Thyroid gland (tissue), 4 donors: Measurements from ENCODE around the gene MAGI2. TPM values are rescaled to one million over a fixed set of nuclear protein-coding genes. Genes with fewer than 3 reads are reported as not detected.

Source experiments
- DNase-seq, 2 donors: peaks; one replicate each; pipeline ENCODE4 v3.0.0-alpha.2; 2019
- H3K27ac ChIP-seq, 3 donors: fragments of 200-600 bp; sonication (generic); 1 replicate in 2 of 3; 2 replicates in 1 of 3; pipeline ENCODE4 v1.5.1; 2016 to 2019; ENCODE audit warnings: mild to moderate bottlenecking in 1 of 3, moderate library complexity in 1 of 3
- H3K27me3 ChIP-seq: fragments of 200-600 bp; sonication (generic); one replicate; pipeline ENCODE4 v1.5.1; 2019
- H3K36me3 ChIP-seq, 2 donors: fragments of 200-600 bp; sonication (generic); one replicate each; pipeline ENCODE4 v1.5.1; 2016 to 2019
- H3K4me1 ChIP-seq, 2 donors: fragments of 200-600 bp; sonication (generic); one replicate each; pipeline ENCODE4 v1.5.1; 2017 to 2019
- H3K4me3 ChIP-seq, 3 donors: fragments of 200-600 bp; sonication (generic); replicated peaks in 1 of 3; 1 replicate in 2 of 3; 2 replicates in 1 of 3; pipeline ENCODE4 v1.5.1; 2016; ENCODE audit warnings: mild to moderate bottlenecking in 1 of 3
- H3K9me3 ChIP-seq: fragments of 200-600 bp; sonication (generic); one replicate; pipeline ENCODE4 v1.5.1; 2017
- CTCF ChIP-seq, 6 experiments: fragments of 200-600 bp in 3 of 6; fragments of 450-650 bp in 3 of 6; sonication (generic) in 3 of 6; IDR thresholded peaks; one replicate each; pipeline ENCODE4 v1.5.1; 2016 to 2019; ENCODE audit warnings: antibody characterized with exemption in 6 of 6, mild to moderate bottlenecking in 2 of 6, inconsistent platforms in 1 of 6, moderate library complexity in 1 of 6
- POLR2A ChIP-seq, 2 donors: fragments of 450-650 bp; IDR thresholded peaks; one replicate each; pipeline ENCODE4 v1.6.1; 2017; ENCODE audit warnings: antibody characterized with exemption in 2 of 2, mild to moderate bottlenecking in 2 of 2, moderate library complexity in 1 of 2
- WGBS, 2 donors: methylation state at CpG; one replicate each; pipeline ENCODE4 v1.1.5; 2017; 5-methylcytosine and 5-hydroxymethylcytosine counted together
- intact Hi-C: fragments of 100-400 bp; cut with DNase I; formaldehyde crosslinking; loops from one replicate; pipeline ENCODE4 v1.15.1; 2023
- total RNA-seq, 4 donors: library from RNA; depleted of rRNA; stranded (reverse); fragments of >200 nt; gene quantifications; one replicate each; pipeline ENCODE4 v1.2.3, GENCODE V29; 2016

MAGI2 gene
- total RNA-seq, 4 donors from 2014 or later = 20.7 to 31.1 (median 26.0) TPM

GRCh38 chr7:78112488-78112887, 1341.0 kb downstream of the MAGI2 start:
- Histone ChIP-seq H3K4me1 (no peaks in the 10 kb centered on the region), H3K27me3 (no peaks in the 10 kb centered on the region), H3K9me3 (no peaks in the 10 kb centered on the region), H3K4me3 (no peak overlapping the region), H3K27ac (no peak overlapping the region), H3K36me3 (no peaks in the 10 kb centered on the region)
- WGBS, 2 donors = 88 to 97% methylated on average over 5 of the region's 5 CpGs
- intact Hi-C loops = no loop called here
- no peak for DNase-seq
- TF ChIP-seq POLR2A (IDR thresholded peaks at IDR 0.05) (no peak), CTCF (IDR thresholded peaks at IDR 0.05) (no peak)

GRCh38 chr7:78111386-78111785, 1342.1 kb downstream of the MAGI2 start:
- H3K4me1 ChIP-seq = no peaks in the 10 kb centered on the region
- WGBS, 2 donors = 61 to 72% methylated on average over 3 of the region's 3 CpGs
- H3K27ac ChIP-seq = no peak overlapping the region
- no peaks in the 10 kb centered on the region for H3K27me3 ChIP-seq
- H3K4me3 ChIP-seq = no peak overlapping the region
- intact Hi-C loops = no loop called here
- H3K36me3 ChIP-seq = no peaks in the 10 kb centered on the region
- no peak for TF ChIP-seq CTCF (IDR thresholded peaks at IDR 0.05)
- no peak for TF ChIP-seq POLR2A (IDR thresholded peaks at IDR 0.05)
- DNase-seq = no peak
- no peaks in the 10 kb centered on the region for H3K9me3 ChIP-seq

DNA sequence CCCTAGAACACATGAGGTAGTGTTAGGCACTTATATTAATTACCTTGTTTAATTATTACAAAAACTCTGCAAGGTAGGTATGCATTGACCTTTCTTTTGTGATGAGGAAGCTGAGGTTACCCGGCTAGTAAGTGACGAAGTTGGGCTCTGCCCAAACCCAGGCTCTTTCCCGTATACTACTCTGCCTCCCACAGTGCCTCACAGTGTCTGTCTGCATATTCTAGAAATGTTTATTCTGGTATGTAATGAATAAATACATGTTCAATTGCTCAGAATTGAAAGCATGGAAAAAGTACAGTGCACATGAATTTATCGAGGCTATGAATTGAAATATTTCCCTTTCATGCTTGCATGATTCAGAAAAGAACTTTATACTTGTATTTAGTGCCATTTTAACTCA, 1350.0 kb downstream of the MAGI2 start:
- no peak for DNase-seq
- intact Hi-C loops = no loop called here
- WGBS, 2 donors = 83 to 89% methylated on average over 4 of the region's 4 CpGs

DNA sequence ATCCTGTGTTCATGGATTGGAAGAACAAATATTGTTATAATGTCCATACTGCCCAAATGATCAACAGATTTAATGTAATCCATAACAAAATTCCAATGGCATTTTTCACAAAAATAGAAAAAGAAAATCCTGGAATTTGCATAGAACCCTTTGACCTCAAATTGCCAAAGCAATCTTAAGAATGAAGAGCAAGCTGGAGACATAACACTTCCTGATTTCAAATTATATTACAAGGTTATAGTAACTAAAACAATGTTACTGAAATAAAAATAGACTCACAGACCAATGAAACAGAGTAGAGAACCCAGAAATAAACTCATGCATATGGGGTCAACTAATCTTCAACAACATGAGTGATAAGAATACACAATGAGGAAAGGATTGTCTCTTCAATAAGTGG, 1352.4 kb downstream of the MAGI2 start:
- Histone ChIP-seq H3K4me3 (no peak overlapping the region), H3K27ac (no peak overlapping the region), H3K4me1 (no peaks in the 10 kb centered on the region), H3K9me3 (no peaks in the 10 kb centered on the region), H3K27me3 (no peaks in the 10 kb centered on the region), H3K36me3 (no peaks in the 10 kb centered on the region)
- intact Hi-C loops = no loop called here
- no peak for TF ChIP-seq CTCF (IDR thresholded peaks at IDR 0.05)
- no peak for TF ChIP-seq POLR2A (IDR thresholded peaks at IDR 0.05)
- DNase-seq = no peak

More for the DNA sequence above, 1350.0 kb downstream of the MAGI2 start:
- Histone ChIP-seq H3K36me3 (no peaks in the 10 kb centered on the region), H3K4me1 (no peaks in the 10 kb centered on the region), H3K27me3 (no peaks in the 10 kb centered on the region), H3K4me3 (no peak overlapping the region), H3K27ac (no peak overlapping the region), H3K9me3 (no peaks in the 10 kb centered on the region)
- TF ChIP-seq CTCF (IDR thresholded peaks at IDR 0.05) (no peak), POLR2A (IDR thresholded peaks at IDR 0.05) (no peak)

GRCh38 chr7:78099715-78100394, 1353.6 kb downstream of the MAGI2 start:
- TF ChIP-seq POLR2A (IDR thresholded peaks at IDR 0.05) (no peak), CTCF (IDR thresholded peaks at IDR 0.05) (no peak)
- no peak for DNase-seq
- Histone ChIP-seq H3K27me3 (no peaks in the 10 kb centered on the region), H3K27ac (no peak overlapping the region), H3K4me3 (no peak overlapping the region), H3K9me3 (no peaks in the 10 kb centered on the region), H3K36me3 (no peaks in the 10 kb centered on the region), H3K4me1 (no peaks in the 10 kb centered on the region)
- 66 to 96% methylated on average over 3 of the region's 3 CpGs for WGBS, 2 donors
- intact Hi-C loops = no loop called here
